Right lobe of liver (tissue), 6 donors: ENCODE measurements around the gene PHLDB2. TPM values are rescaled to one million over a fixed set of nuclear protein-coding genes. Genes with fewer than 3 reads are reported as not detected.

Source experiments
- ATAC-seq, 4 donors: fragments of 200-7000 bp; cut with Tn5 transposase; one replicate each; pipeline ENCODE4 v1.9.1; 2020; ENCODE audit warnings: mild to moderate bottlenecking in 4 of 4, moderate library complexity in 4 of 4
- DNase-seq, 3 donors: peaks; one replicate each; pipeline ENCODE4 v3.0.0-alpha.2; 2020
- H3K27ac ChIP-seq, 3 donors: fragments of 200-600 bp; one replicate each; pipeline ENCODE4 v1.8.0; 2022
- H3K27me3 ChIP-seq, 2 donors: fragments of 200-600 bp; one replicate each; pipeline ENCODE4 v1.8.0; 2022
- H3K36me3 ChIP-seq, 4 donors: fragments of 200-600 bp; sonication (generic) in 1 of 4; one replicate each; pipeline versions ENCODE4 v1.5.1 to v1.8.0; 2017 to 2022; ENCODE audit warnings: control low read depth in 1 of 4
- H3K4me1 ChIP-seq, 4 donors: fragments of 200-600 bp; sonication (generic) in 1 of 4; one replicate each; pipeline versions ENCODE4 v1.5.1 to v1.8.0; 2017 to 2022; ENCODE audit warnings: control low read depth in 1 of 4
- H3K4me3 ChIP-seq, 3 donors: fragments of 200-600 bp; one replicate each; pipeline ENCODE4 v1.8.0; 2022
- H3K9me3 ChIP-seq, 4 donors: fragments of 200-600 bp; sonication (generic) in 1 of 4; one replicate each; pipeline versions ENCODE4 v1.5.1 to v1.8.0; 2017 to 2022; ENCODE audit warnings: control low read depth in 1 of 4
- CTCF ChIP-seq, 4 donors: fragments of 200-600 bp in 3 of 4; fragments of 450-650 bp in 1 of 4; IDR thresholded peaks; one replicate each; pipeline versions ENCODE4 v1.5.1 to v1.8.0; 2016 to 2022; ENCODE audit warnings: antibody characterized with exemption in 4 of 4, mild to moderate bottlenecking in 2 of 4
- POLR2A ChIP-seq: fragments of 450-650 bp; IDR thresholded peaks from one replicate; pipeline ENCODE4 v1.6.1; 2017; ENCODE audit warnings: antibody characterized with exemption, mild to moderate bottlenecking
- WGBS: methylation state at CpG from one replicate; pipeline ENCODE4 v1.1.6; 2018; ENCODE audit warnings: low coverage, low lambda C conversion rate; ENCODE audit not compliant: insufficient coverage; ENCODE audit errors: missing lambda C conversion rate; 5-methylcytosine and 5-hydroxymethylcytosine counted together
- intact Hi-C, 2 donors: fragments of 100-400 bp; cut with DNase I; formaldehyde crosslinking; loops; one replicate each; pipeline versions ENCODE4 v1.11.2 to v1.14.1; 2022
- total RNA-seq, 6 experiments: library from RNA; depleted of rRNA in 2 of 6; stranded (reverse); fragments of >200 nt in 2 of 6; fragmentation: NEBNext Ultra II Directional in 3 of 6; extraction: Animal tissue kit (Norgen Biotek cat#: 25700) in 3 of 6; gene quantifications; one replicate each; pipeline versions ENCODE4 v1.1.0 to v1.2.4, GENCODE V29; 2016 to 2023
- donor health status: DM: no; HTN: yes; CAD: no.
- donor health status: DM: no; HTN: no; CAD: no.
- donor health status: DM: no; HTN: no; CAD: no.
- donor health status: DM: no; HTN: yes; CAD: no.
- donor health status: DM: no; HTN: yes; CAD: no.

Gene PHLDB2
- total RNA-seq, 6 experiments from 2014 or later, result 21.9 to 40.6 (median 31.2) TPM

GRCh38 chr3:111874177-111874820 lies 15.2 kb downstream of the PHLDB2 start:
- intact Hi-C loops, result no loop called here
- Histone ChIP-seq H3K4me3 (no peak overlapping the region), H3K27me3 (no peaks in the 10 kb centered on the region), H3K36me3 (no peaks in the 10 kb centered on the region), H3K27ac (no peak overlapping the region), H3K9me3 (no peaks in the 10 kb centered on the region), H3K4me1 (no peaks in the 10 kb centered on the region)
- DNase-seq (no peak), ATAC-seq (peak in 1 of 4 donors; percentile 71)
- TF ChIP-seq POLR2A (no peak), CTCF (IDR thresholded peaks at IDR 0.05) (no peak)
- 72% methylated on average over 2 of the region's 2 CpGs for WGBS

- no peak for DNase-seq
- H3K9me3 ChIP-seq, result no peaks in the 10 kb centered on the region
- TF ChIP-seq POLR2A (no peak), CTCF (IDR thresholded peaks at IDR 0.05) (no peak)
- intact Hi-C loops, result no loop called here
- no peak for ATAC-seq
- H3K4me3 ChIP-seq, result no peak overlapping the region
- H3K4me1 ChIP-seq, result no peaks in the 10 kb centered on the region
- H3K27ac ChIP-seq, result no peak overlapping the region
- H3K36me3 ChIP-seq, result peaks cover 0 to 7% (median 0%) of the 10 kb centered on the region in 4 donors
- no peaks in the 10 kb centered on the region for H3K27me3 ChIP-seq
Measured at GRCh38 chr3:111881480-111881879, 22.4 kb downstream of the PHLDB2 start.

- Histone ChIP-seq H3K4me3 (no peak overlapping the region), H3K9me3 (no peaks in the 10 kb centered on the region), H3K27ac (no peak overlapping the region), H3K4me1 (no peaks in the 10 kb centered on the region), H3K36me3 (peaks cover 0 to 7% (median 0%) of the 10 kb centered on the region in 4 donors), H3K27me3 (no peaks in the 10 kb centered on the region)
- intact Hi-C loops, result no loop called here
- TF ChIP-seq CTCF (IDR thresholded peaks at IDR 0.05) (no peak), POLR2A (no peak)
- DNase-seq (no peak), ATAC-seq (no peak)
- WGBS, result 78% methylated on average over 2 of the region's 2 CpGs
Measured at GRCh38 chr3:111882194-111882593, 23.1 kb downstream of the PHLDB2 start.

GRCh38 chr3:111882799-111883198 lies 23.7 kb downstream of the PHLDB2 start:
- no peak for ATAC-seq
- Histone ChIP-seq H3K27ac (no peak overlapping the region), H3K4me1 (no peaks in the 10 kb centered on the region), H3K4me3 (no peak overlapping the region), H3K36me3 (peaks cover 0 to 7% (median 0%) of the 10 kb centered on the region in 4 donors), H3K9me3 (no peaks in the 10 kb centered on the region), H3K27me3 (no peaks in the 10 kb centered on the region)
- TF ChIP-seq POLR2A (no peak), CTCF (IDR thresholded peaks at IDR 0.05) (no peak)
- DNase-seq, result no peak
- intact Hi-C loops, result no loop called here
